NCI-H2196 (cell line): ENCODE data around the gene RELN.

ENCODE experiments used
- DNase-seq: peaks from one replicate; lab custom pipeline; 2025; ENCODE audit not compliant: unreplicated experiment; lab: John Stamatoyannopoulos, UW

The RELN gene

DNA sequence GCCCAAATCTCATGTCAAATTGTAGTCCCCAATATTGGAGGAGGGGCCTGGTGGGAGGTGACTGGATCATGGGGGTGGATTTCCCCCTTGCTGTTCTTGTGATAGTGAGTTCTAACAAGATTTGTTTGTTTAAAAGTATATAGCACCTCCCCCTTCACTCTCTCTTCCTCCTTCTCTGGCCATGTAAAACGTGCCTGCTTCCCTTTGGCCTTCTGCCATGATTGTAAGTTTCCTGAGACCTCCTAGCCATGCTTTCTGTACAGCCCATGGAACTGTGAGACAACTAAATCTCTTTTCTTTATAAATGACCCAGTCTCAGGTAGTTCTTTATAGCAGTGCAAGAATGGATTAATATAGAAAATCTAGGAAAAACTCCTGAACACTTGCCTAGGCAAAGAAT lies 341.3 kb downstream of the RELN start:
- DNase-seq = no peak

DNA sequence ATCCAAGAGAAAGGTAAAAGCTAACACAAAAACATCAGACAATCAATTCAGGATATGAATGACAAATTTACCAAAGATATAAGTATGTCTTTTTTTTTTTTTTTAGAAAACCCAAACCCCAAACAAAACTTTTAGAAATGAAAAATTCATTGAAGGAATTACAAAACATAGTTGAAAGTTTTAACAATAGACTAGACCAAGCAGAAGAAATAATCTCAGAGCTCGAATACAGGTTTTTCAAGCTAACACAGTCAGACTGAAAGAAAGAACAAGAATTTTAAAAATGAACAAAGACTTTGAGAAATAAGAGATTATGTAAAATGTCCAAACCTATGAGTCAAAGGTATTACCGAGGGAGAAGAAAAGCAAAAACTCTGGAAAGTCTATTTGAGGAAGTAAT lies 345.1 kb downstream of the RELN start:
- DNase-seq = no peak

- DNase-seq = no peak
These were observed 349.3 kb downstream of the RELN start for GRCh38 chr7:103640031-103640779.

DNA sequence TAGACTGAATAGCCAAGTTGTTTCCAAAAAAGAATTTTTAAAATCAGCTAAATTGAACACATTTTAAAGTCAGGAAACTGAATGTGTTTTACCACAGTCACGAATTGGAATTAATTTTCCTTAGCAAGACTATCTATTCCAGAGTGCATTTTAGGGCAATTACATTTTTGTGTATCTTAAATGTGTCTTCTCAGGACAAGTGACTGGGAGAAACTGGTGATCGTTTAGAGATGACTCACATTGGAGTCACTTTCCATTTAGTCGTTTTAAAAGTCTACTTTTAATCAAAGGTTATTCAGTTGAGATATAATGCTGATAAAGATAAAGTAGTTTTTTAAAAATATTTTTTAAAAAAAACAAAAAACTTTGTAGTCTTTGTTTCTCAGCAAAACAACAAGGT lies 351.7 kb downstream of the RELN start:
- no peak for DNase-seq

- no peak for DNase-seq
These were observed 352.4 kb downstream of the RELN start for GRCh38 chr7:103637094-103637493.

DNA sequence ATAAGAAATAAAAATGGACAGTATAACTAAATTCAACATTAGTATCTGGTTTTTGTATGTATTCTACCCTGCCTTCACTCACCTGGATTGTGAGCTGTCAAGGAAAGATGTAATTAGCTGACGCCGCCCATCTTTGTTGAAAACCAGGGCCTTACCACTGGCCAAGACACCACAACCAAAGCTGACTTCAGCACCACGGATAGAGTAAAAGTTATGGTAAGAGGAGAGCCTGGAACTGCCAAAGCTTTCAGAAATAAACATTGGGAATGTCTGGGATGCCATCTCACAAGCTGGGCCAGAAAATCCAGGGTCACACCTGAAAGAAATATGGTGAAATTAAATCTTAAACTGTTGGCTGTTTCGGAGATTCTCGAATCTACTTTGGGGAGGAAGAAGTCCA lies 353.3 kb downstream of the RELN start:
- no peak for DNase-seq

GRCh38 chr7:103632972-103633371 lies 356.5 kb downstream of the RELN start:
- no peak for DNase-seq

DNA sequence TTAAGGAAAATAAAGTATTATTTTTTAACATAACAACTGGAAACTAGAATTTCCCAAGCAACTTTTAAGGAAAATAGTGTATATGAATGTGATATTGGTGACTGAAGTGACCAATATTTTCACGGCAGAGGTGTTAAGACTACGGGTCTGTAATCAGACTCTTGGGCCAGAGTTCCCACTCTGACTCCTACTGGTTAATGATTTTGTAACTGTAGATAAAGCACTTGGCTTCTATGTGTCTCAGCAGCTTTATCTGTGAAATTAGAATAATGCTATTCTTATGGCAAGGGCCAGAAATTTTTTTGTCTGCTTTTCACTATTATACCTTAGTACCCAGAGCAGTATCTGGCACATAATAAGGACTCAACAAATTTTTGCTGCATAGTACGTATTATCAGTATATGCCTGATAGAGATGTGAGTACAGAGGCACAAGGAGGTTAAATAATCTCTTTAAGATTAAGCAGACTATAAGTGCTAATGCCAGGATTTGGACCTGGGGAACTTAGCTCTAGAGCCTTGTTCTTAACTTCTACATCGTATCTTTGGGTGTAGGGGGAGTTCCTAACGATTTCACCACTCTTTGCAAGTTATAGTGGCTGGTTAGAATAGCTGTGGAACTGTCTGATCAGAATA lies 357.3 kb downstream of the RELN start:
- no peak for DNase-seq

DNA sequence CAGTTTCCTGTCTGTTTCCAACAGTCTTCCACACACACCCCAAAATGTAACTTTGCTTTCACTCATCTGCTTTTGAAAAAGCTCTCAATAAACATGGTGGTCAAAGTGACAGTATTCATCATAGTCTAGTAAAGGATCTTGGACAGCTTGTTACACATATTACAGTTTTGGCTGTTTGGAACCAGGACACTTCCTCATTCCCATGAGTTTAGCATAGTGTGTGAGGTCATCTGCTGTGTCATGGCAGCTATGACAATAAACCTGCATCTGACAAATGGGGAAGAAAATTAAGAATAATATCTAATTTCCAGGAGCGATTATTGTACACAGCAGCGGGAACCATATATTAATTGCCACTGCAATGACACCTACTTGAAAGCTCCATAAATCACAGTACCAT lies 359.1 kb downstream of the RELN start:
- DNase-seq = no peak

GRCh38 chr7:103628742-103629141 lies 360.7 kb downstream of the RELN start:
- DNase-seq = no peak

DNA sequence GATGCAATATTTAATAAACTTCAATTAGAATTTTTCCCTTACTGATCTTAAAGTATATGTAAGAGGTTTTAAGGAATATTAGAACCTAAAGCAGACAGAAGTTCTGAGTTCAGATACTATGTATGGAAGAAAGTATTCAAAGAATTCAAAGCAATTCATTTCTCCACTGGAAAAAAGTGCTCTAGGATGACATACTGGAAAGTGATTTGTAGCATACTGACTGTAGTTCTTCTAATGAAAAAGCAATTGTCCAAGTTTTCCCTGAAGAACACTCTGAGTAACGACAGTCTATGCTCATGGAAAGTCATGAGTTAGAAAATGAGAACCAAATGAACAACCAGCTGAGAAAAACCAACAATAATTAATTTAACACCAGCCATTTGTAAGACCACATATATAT lies 362.7 kb downstream of the RELN start:
- no peak for DNase-seq

DNA sequence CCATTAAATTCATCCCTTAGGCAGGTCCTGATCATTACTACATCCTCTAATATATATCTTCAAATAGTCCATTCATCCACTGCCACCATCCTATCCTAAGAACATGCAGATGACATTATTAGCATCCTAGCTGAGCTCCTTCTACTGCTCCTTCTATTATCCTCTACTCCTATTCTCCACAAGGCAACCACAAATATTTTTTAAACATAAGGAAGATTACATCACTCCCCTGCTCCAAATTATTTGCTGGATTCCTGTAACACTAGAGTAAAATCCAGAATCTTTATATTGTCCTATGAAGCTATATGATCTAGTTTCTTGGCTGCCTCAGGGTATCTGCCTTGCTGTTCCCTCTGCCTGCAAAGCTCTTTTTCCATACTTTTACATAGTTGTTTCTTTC lies 367.2 kb downstream of the RELN start:
- no peak for DNase-seq

GRCh38 chr7:103613655-103614642 lies 375.5 kb downstream of the RELN start:
- DNase-seq = no peak

DNA sequence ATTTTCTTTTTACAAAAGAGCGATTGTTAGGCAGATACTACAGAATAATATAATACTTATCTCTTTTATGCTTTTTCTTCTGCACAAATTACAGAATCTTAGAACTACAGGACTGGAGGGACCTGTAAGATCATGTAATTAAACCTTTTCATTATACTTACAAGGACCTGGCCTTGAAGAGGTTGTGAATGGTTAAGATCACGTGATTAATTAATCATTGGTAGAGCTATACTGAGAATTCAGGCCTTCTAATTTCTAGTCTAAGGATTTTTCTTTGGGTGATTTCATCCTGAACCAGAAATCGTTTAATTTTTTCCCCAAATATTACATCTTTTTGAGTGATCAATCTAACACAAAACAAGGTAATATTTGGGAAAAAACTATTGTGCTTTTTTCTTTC lies 379.7 kb downstream of the RELN start:
- DNase-seq = no peak

- DNase-seq = no peak
These were observed 383.8 kb downstream of the RELN start for GRCh38 chr7:103605640-103606039.

GRCh38 chr7:103598326-103598905 lies 391.0 kb downstream of the RELN start:
- no peak for DNase-seq

DNA sequence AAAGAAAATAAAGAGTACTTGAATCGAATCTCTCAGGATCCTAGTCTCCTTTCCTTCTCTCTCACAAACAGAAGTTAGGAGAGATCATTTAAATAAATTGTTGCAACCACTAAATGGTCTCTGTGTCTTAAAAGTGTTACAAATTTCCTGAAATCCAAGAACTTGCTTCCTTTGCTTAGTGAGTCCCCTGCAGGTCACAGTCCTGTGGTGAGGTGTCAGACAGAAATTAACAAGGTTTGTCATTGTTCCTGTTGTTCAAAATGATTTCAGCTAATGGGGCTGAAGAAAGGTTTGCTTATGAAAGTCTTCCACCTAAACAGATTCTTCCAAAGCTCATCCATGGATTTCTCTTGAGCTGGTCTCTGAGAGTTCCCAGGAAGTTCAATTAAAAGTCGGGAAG lies 391.9 kb downstream of the RELN start:
- no peak for DNase-seq

- no peak for DNase-seq
These were observed 395.3 kb downstream of the RELN start for GRCh38 chr7:103594186-103594585.

- DNase-seq = no peak
These were observed 395.8 kb downstream of the RELN start for GRCh38 chr7:103593691-103594090.

- DNase-seq = no peak
These were observed 396.6 kb downstream of the RELN start for GRCh38 chr7:103592844-103593243.

DNA sequence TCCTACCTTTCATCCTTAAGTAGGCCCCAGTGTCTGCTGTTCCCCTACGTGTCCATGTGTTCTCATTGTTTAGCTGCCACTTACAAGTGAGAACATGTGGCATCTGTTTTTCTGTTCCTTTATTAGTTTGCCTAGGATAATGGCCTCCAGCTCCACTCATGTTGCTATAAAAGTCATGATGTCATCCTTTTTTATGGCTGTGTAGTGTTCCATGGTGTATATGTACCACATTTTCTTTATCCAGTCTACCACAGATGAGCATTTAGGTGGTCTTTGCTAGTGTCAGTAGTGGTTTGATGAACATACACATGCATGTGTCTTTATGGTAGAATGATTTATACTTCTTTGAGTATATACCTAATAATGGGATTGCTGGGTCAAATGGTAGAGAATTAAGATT lies 397.3 kb downstream of the RELN start:
- DNase-seq = no peak
